H9 (cell line): ENCODE results near the gene MYO15B. TPM values are rescaled to one million over a fixed set of nuclear protein-coding genes. Genes with fewer than 3 reads are reported as not detected.

ENCODE experiments used
- DNase-seq: peaks from one replicate; pipeline ENCODE4 v3.0.0-alpha.2; 2017
- H2AFZ ChIP-seq: one replicate; pipeline ENCODE4 v1.6.1; 2013; ENCODE audit warnings: mild to moderate bottlenecking, low read length, control low read depth, moderate library complexity
- H2AK5ac ChIP-seq: 2 replicates; pipeline ENCODE4 v1.6.1; 2013; ENCODE audit warnings: low read length, control low read depth, mixed read lengths; ENCODE audit not compliant: insufficient read length
- H2BK120ac ChIP-seq: one replicate; pipeline ENCODE4 v1.6.1; 2013; ENCODE audit warnings: low read depth, mild to moderate bottlenecking, low read length, control low read depth, inconsistent platforms; ENCODE audit not compliant: poor library complexity, severe bottlenecking
- H2BK12ac ChIP-seq: 2 replicates; pipeline ENCODE4 v1.6.1; 2013; ENCODE audit warnings: low read length, control low read depth, mixed read lengths, low read depth; ENCODE audit not compliant: insufficient read length
- H2BK15ac ChIP-seq: 2 replicates; pipeline ENCODE4 v1.6.1; 2013; ENCODE audit warnings: low read depth, low read length, control low read depth
- H2BK20ac ChIP-seq: one replicate; pipeline ENCODE4 v1.6.1; 2013; ENCODE audit warnings: low read depth, mild to moderate bottlenecking, low read length, control low read depth, inconsistent platforms; ENCODE audit not compliant: poor library complexity, severe bottlenecking
- H2BK5ac ChIP-seq: 2 replicates; pipeline ENCODE4 v1.6.1; 2013; ENCODE audit warnings: low read length, control low read depth, mixed read lengths; ENCODE audit not compliant: insufficient read length
- H3K14ac ChIP-seq: 2 replicates; pipeline ENCODE4 v1.6.1; 2013; ENCODE audit warnings: low read length, control low read depth; ENCODE audit not compliant: insufficient read depth
- H3K18ac ChIP-seq: 2 replicates; pipeline ENCODE4 v1.6.1; 2013; ENCODE audit warnings: low read depth, mild to moderate bottlenecking, mixed read lengths, low read length, control low read depth; ENCODE audit not compliant: insufficient read length
- H3K23ac ChIP-seq: 2 replicates; pipeline ENCODE4 v1.6.1; 2013; ENCODE audit warnings: low read length, control low read depth, mixed read lengths, low read depth; ENCODE audit not compliant: insufficient read length
- H3K23me2 ChIP-seq: 2 replicates; pipeline ENCODE4 v1.6.1; 2013; ENCODE audit warnings: low read depth, mild to moderate bottlenecking, mixed read lengths, low read length, control low read depth; ENCODE audit not compliant: insufficient read length, poor library complexity, severe bottlenecking
- H3K27ac ChIP-seq: 2 replicates; pipeline ENCODE4 v1.5.1; 2013; ENCODE audit warnings: low read length, control low read depth, mixed read lengths, low read depth; ENCODE audit not compliant: insufficient read length
- H3K27me3 ChIP-seq: 2 replicates; pipeline ENCODE4 v1.6.1; 2013; ENCODE audit warnings: low read length, control low read depth, inconsistent platforms; ENCODE audit not compliant: insufficient read depth
- H3K4ac ChIP-seq: 2 replicates; pipeline ENCODE4 v1.6.1; 2013; ENCODE audit warnings: low read depth, mild to moderate bottlenecking, control low read depth, inconsistent platforms, low read length, moderate library complexity
- H3K4me1 ChIP-seq: 2 replicates; pipeline ENCODE4 v1.6.1; 2013; ENCODE audit warnings: low read length, control low read depth, inconsistent platforms; ENCODE audit not compliant: insufficient read depth
- H3K4me2 ChIP-seq: 2 replicates; pipeline ENCODE4 v1.6.1; 2013; ENCODE audit warnings: low read length, control low read depth, mixed read lengths; ENCODE audit not compliant: insufficient read length, insufficient read depth
- H3K56ac ChIP-seq: 2 replicates; pipeline ENCODE4 v1.6.1; 2013; ENCODE audit warnings: low read depth, mild to moderate bottlenecking, mixed read lengths, low read length, control low read depth; ENCODE audit not compliant: insufficient read length
- H3K79me1 ChIP-seq: 2 replicates; pipeline ENCODE4 v1.6.1; 2013; ENCODE audit warnings: low read depth, mild to moderate bottlenecking, moderate library complexity, low read length, control low read depth, inconsistent platforms; ENCODE audit not compliant: insufficient read depth, poor library complexity, severe bottlenecking
- H3K79me2 ChIP-seq: 2 replicates; pipeline ENCODE4 v1.6.1; 2013; ENCODE audit warnings: low read length, control low read depth, inconsistent platforms; ENCODE audit not compliant: insufficient read depth
- H3K9ac ChIP-seq: 2 replicates; pipeline ENCODE4 v1.6.1; 2013; ENCODE audit warnings: low read length, control low read depth, mixed read lengths; ENCODE audit not compliant: insufficient read length; ENCODE audit errors: extremely low read depth
- H3K9me3 ChIP-seq: one replicate; pipeline ENCODE4 v1.6.1; 2013; ENCODE audit warnings: low read depth, low read length, inconsistent platforms; ENCODE audit not compliant: control insufficient read depth
- H3T11ph ChIP-seq: one replicate; pipeline ENCODE4 v1.6.1; 2013; ENCODE audit warnings: mild to moderate bottlenecking, low read length, control low read depth, inconsistent platforms
- H4K20me1 ChIP-seq: one replicate; pipeline ENCODE4 v1.6.1; 2013; ENCODE audit not compliant: control insufficient read depth, insufficient read length, insufficient read depth
- H4K5ac ChIP-seq: 2 replicates; pipeline ENCODE4 v1.6.1; 2013; ENCODE audit warnings: low read depth, mild to moderate bottlenecking, mixed read lengths, low read length, control low read depth; ENCODE audit not compliant: insufficient read length
- H4K8ac ChIP-seq: replicated peaks from 2 replicates; pipeline ENCODE4 v1.6.1; 2013; ENCODE audit warnings: low read length, control low read depth, mixed read lengths, low read depth; ENCODE audit not compliant: insufficient read length
- H4K91ac ChIP-seq: 2 replicates; pipeline ENCODE4 v1.6.1; 2013; ENCODE audit warnings: low read depth, mild to moderate bottlenecking, moderate library complexity, mixed read lengths, low read length, control low read depth; ENCODE audit not compliant: insufficient read length
- H3K27ac Mint-ChIP-seq, 3 experiments: 2 replicates in 2 of 3; 3 replicates in 1 of 3; pipeline ENCODE4 v1.8.0; 2020 to 2021; ENCODE audit warnings: mixed read lengths in 3 of 3, mild to moderate bottlenecking in 1 of 3, moderate library complexity in 1 of 3
- H3K27me3 Mint-ChIP-seq: 2 replicates; pipeline ENCODE4 v1.8.0; 2021; ENCODE audit warnings: low read depth, mild to moderate bottlenecking, moderate library complexity, mixed read lengths
- H3K36me3 Mint-ChIP-seq, 3 experiments: 2 replicates in 2 of 3; 3 replicates in 1 of 3; pipeline ENCODE4 v1.8.0; 2020 to 2021; ENCODE audit warnings: low read depth in 3 of 3, mixed read lengths in 3 of 3; ENCODE audit not compliant: insufficient read depth in 1 of 3
- H3K4me1 Mint-ChIP-seq, 2 experiments: 2 replicates each; pipeline ENCODE4 v1.8.0; 2020; ENCODE audit warnings: mixed read lengths in 2 of 2
- H3K4me3 Mint-ChIP-seq, 2 experiments: 2 replicates in 1 of 2; 3 replicates in 1 of 2; pipeline ENCODE4 v1.8.0; 2020 to 2021; ENCODE audit warnings: mild to moderate bottlenecking in 2 of 2, mixed read lengths in 2 of 2, moderate library complexity in 1 of 2
- H3K9me3 Mint-ChIP-seq, 2 experiments: 2 replicates in 1 of 2; 3 replicates in 1 of 2; pipeline ENCODE4 v1.8.0; 2020; ENCODE audit warnings: mild to moderate bottlenecking in 2 of 2, mixed read lengths in 2 of 2, moderate library complexity in 1 of 2
- WGBS: extraction: QIAGEN DNeasy Blood & Tissue Kit; methylation state at CpG from one replicate; pipeline ENCODE4 v1.1.7; 2013; ENCODE audit warnings: missing lambda C conversion rate, low lambda C conversion rate, mixed read lengths; ENCODE audit not compliant: insufficient read length; ENCODE audit errors: extremely low coverage; 5-methylcytosine and 5-hydroxymethylcytosine counted together
- total RNA-seq: library from RNA; stranded (reverse); gene quantifications from 2 replicates; pipeline ENCODE4 v1.2.1, GENCODE V29; 2021
- TF ChIP-seq, protein P1 (sequence below): fragments of 200-600 bp; sonication (generic); conservative IDR thresholded peaks from 3 replicates; pipeline ENCODE4 v1.8.0; 2021; ENCODE audit warnings: antibody characterized with exemption, mild to moderate bottlenecking

The MYO15B gene
- total RNA-seq, 1 experiment from 2014 or later: 41.9 TPM

DNA sequence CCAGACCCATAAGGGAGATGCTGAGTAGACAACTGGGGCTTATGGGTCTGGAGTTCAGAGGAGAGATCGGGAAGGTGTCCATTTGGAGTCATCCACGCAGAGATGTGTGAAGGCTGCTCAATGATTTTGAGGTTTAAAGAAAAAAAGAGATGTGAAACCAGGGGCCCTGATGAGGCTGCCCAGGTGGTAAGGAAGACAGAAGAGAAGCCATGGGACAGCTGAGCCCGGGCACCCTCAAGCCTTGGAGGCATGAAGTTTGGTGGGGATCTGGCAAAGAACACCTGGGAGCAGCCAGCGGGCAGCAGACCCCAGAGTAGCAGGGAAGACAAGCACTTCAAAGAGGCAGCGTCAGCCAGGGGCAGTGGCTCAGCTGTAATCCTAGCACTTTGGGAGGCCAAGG is 20.8 kb upstream of the MYO15B start:
- H2BK5ac ChIP-seq: no peak overlapping the region

More for the DNA sequence above, 20.8 kb upstream of the MYO15B start:
- TF ChIP-seq, protein P1, sequence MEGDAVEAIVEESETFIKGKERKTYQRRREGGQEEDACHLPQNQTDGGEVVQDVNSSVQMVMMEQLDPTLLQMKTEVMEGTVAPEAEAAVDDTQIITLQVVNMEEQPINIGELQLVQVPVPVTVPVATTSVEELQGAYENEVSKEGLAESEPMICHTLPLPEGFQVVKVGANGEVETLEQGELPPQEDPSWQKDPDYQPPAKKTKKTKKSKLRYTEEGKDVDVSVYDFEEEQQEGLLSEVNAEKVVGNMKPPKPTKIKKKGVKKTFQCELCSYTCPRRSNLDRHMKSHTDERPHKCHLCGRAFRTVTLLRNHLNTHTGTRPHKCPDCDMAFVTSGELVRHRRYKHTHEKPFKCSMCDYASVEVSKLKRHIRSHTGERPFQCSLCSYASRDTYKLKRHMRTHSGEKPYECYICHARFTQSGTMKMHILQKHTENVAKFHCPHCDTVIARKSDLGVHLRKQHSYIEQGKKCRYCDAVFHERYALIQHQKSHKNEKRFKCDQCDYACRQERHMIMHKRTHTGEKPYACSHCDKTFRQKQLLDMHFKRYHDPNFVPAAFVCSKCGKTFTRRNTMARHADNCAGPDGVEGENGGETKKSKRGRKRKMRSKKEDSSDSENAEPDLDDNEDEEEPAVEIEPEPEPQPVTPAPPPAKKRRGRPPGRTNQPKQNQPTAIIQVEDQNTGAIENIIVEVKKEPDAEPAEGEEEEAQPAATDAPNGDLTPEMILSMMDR: no peak
- Histone ChIP-seq H3K27ac (no peak overlapping the region), H4K5ac (no peak overlapping the region), H4K20me1 (no peaks in the 10 kb centered on the region), H2BK20ac (no peak overlapping the region), H3K27me3 (no peaks in the 10 kb centered on the region), H2BK120ac (no peak overlapping the region), H3K23me2 (no peaks in the 10 kb centered on the region), H3K4ac (no peak overlapping the region), H3K79me2 (no peaks in the 10 kb centered on the region), H2BK12ac (no peak overlapping the region), H4K91ac (no peak overlapping the region), H2AK5ac (no peak overlapping the region), H3K4me1 (no peaks in the 10 kb centered on the region), H3K23ac (no peak overlapping the region), H3K4me2 (no peak overlapping the region), H4K8ac (no peak overlapping the region), H3K9me3 (no peaks in the 10 kb centered on the region), H3K18ac (no peak overlapping the region), H3K56ac (no peak overlapping the region), H3K9ac (no peak overlapping the region), H2AFZ (no peak overlapping the region), H2BK15ac (no peak overlapping the region), H3K79me1 (no peaks in the 10 kb centered on the region), H3T11ph (no peak overlapping the region), H3K14ac (no peak overlapping the region)
- Mint-ChIP-seq H3K4me1 (no peaks in the 10 kb centered on the region), H3K36me3 (peaks cover 0 to 37% (median 17%) of the 10 kb centered on the region in 3 experiments; a peak in 5 of 7 replicates), H3K27ac (peak overlapping the region in 2 of 3 experiments; percentile 3 to 85; a peak in 2 of 7 replicates), H3K4me3 (no peak overlapping the region), H3K9me3 (no peaks in the 10 kb centered on the region), H3K27me3 (no peaks in the 10 kb centered on the region)
- no CpG with 5 or more reads among the region's 5 CpGs for WGBS
- DNase-seq: no peak
